GM12891 (cell line): ENCODE data around the gene DNMT3B.

Experiments used
- PAX5 ChIP-seq: IDR thresholded peaks from 2 replicates; pipeline ENCODE4 v1.6.1; 2011; ENCODE audit warnings: low read length, moderate library complexity, mild to moderate bottlenecking; ENCODE audit not compliant: insufficient read depth, severe bottlenecking
- POLR2A ChIP-seq: IDR thresholded peaks from 2 replicates; pipeline ENCODE4 v1.6.1; 2011; ENCODE audit warnings: low read depth, low read length, control low read depth
- POLR2AphosphoS5 ChIP-seq: IDR thresholded peaks from 2 replicates; pipeline ENCODE4 v1.6.1; 2011; ENCODE audit warnings: low read depth, low read length, control low read depth
- POU2F2 ChIP-seq: IDR thresholded peaks from 2 replicates; pipeline ENCODE4 v1.6.1; 2011; ENCODE audit warnings: low read depth, mild to moderate bottlenecking, control low read depth, low read length, moderate library complexity
- SPI1 ChIP-seq: IDR thresholded peaks from 2 replicates; pipeline ENCODE4 v1.6.1; 2011; ENCODE audit warnings: low read depth, low read length, control low read depth
- TAF1 ChIP-seq: IDR thresholded peaks from 2 replicates; pipeline ENCODE4 v1.6.1; 2011; ENCODE audit warnings: low read depth, low read length, control low read depth

DNA sequence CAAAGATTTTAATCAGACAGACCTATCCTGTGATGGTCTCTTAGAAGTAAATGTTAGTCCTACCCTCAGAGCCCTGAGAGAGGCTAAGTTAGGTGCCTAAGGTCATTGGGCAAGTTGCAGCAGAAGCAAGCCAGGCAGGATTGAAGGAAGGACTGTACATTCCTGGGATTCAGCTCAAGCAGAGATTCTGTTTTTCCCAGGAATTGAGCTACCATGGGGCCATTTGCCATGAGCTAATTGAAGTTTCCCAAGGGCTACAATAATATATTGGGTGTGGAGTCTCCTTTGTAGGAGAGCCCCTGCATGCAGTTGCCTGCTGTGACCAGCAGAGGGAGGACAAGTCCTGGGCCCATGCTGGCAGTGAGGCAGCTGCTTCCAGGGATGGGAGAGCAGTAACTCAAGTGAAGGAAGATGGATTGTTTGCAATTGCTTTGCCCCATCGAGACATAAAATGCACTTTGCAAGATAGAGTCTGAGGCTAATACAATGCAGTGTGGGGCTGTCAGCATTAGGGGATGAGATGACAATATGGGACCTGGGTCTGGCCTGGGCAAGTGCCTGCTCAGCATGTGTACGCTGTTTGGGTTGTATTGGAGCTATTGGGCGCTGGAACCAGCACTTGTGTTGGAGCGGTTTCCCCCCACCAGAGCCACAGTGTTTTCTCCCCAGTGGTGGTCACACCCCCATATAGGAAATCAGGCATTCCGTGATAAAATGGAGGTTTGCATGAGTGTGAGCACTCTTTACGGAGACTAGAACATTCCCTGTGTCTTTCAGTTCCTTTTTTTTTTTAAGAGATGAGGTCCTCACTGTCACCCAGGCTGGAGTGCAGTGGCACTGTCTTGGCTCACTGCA lies 27.9 kb downstream of the DNMT3B start:
- TF ChIP-seq POLR2AphosphoS5 (no peak), POLR2A (no peak), TAF1 (no peak), SPI1 (peak; percentile 51), POU2F2 (0 out of 2 replicates have a peak, but pooled peaks have one; percentile 15), PAX5 (no peak)
